Transverse colon (tissue), 4 donors: ENCODE results near the gene SLAMF7. TPM values are rescaled to one million over a fixed set of nuclear protein-coding genes. Genes with fewer than 3 reads are reported as not detected.

ENCODE experiments used
- DNase-seq: peaks from one replicate; pipeline ENCODE4 v3.0.0-alpha.2; 2019
- H3K27ac ChIP-seq, 4 donors: fragments of 200-600 bp; sonication (generic); 2 replicates each; pipeline ENCODE4 v1.5.1; 2016 to 2018; ENCODE audit warnings: inconsistent platforms in 4 of 4
- H3K27me3 ChIP-seq: fragments of 200-600 bp; sonication (generic); 2 replicates; pipeline ENCODE4 v1.5.1; 2017; ENCODE audit warnings: inconsistent platforms
- H3K36me3 ChIP-seq, 4 donors: fragments of 200-600 bp; sonication (generic); 2 replicates each; pipeline ENCODE4 v1.5.1; 2017 to 2019; ENCODE audit warnings: inconsistent platforms in 4 of 4
- H3K4me1 ChIP-seq, 4 donors: fragments of 200-600 bp; sonication (generic); 2 replicates each; pipeline ENCODE4 v1.5.1; 2017 to 2020; ENCODE audit warnings: inconsistent platforms in 4 of 4
- H3K4me3 ChIP-seq, 4 donors: fragments of 200-600 bp; sonication (generic); 1 replicate in 1 of 4; 2 replicates in 3 of 4; pipeline versions ENCODE4 v1.5.1 to v1.6.1; 2017 to 2019; ENCODE audit warnings: inconsistent platforms in 4 of 4
- H3K9me3 ChIP-seq, 2 donors: fragments of 200-600 bp; sonication (generic); 2 replicates each; pipeline ENCODE4 v1.5.1; 2017 to 2019; ENCODE audit warnings: inconsistent platforms in 2 of 2
- EP300 ChIP-seq: sonication (generic); formaldehyde crosslinking; IDR thresholded peaks from one replicate; pipeline ENCODE4 v1.6.1; 2017; ENCODE audit warnings: antibody characterized with exemption, low read depth
- POLR2A ChIP-seq: fragments of 450-650 bp; IDR thresholded peaks from one replicate; pipeline ENCODE4 v1.6.1; 2016; ENCODE audit warnings: antibody characterized with exemption, mild to moderate bottlenecking, moderate library complexity
- POLR2AphosphoS5 ChIP-seq, 3 donors: sonication (generic); formaldehyde crosslinking; IDR thresholded peaks; one replicate each; pipeline ENCODE4 v1.6.1; 2016; ENCODE audit warnings: antibody characterized with exemption in 3 of 3
- WGBS, 2 donors: methylation state at CpG; one replicate each; pipeline ENCODE4 v1.1.5; 2018; ENCODE audit warnings: low coverage in 1 of 2; 5-methylcytosine and 5-hydroxymethylcytosine counted together
- in situ Hi-C, 4 donors: fragments of 200-750 bp; cut with MboI; loops; one replicate each; pipeline versions ENCODE4 v1.15.0 to v1.15.1; 2017; ENCODE audit warnings: low sequenced_read_pairs in 3 of 4, low pct_ligation_motif_present in 1 of 4, low pct_unique_long_range_greater_than_20kb in 1 of 4
- intact Hi-C: fragments of 100-400 bp; cut with DNase I; formaldehyde crosslinking; loops from one replicate; pipeline ENCODE4 v1.15.1; 2023; ENCODE audit warnings: low total_unique reads
- total RNA-seq, 4 donors: library from RNA; depleted of rRNA; stranded (reverse); fragments of >200 nt; gene quantifications; one replicate each; pipeline ENCODE4 v1.1.0, GENCODE V29; 2016
- TF ChIP-seq, protein P1 (sequence below), 5 experiments: fragments of 200-600 bp in 3 of 5; fragments of 450-650 bp in 2 of 5; sonication (generic) in 3 of 5; IDR thresholded peaks; 1 replicate in 2 of 5; 2 replicates in 3 of 5; pipeline ENCODE4 v1.5.1; 2016 to 2017; ENCODE audit warnings: antibody characterized with exemption in 5 of 5, inconsistent platforms in 3 of 5, mild to moderate bottlenecking in 2 of 5, moderate library complexity in 1 of 5

SLAMF7 gene
- total RNA-seq, 4 donors from 2014 or later, result 0.20 to 15.4 (median 2.7) TPM; not detected in 1

DNA sequence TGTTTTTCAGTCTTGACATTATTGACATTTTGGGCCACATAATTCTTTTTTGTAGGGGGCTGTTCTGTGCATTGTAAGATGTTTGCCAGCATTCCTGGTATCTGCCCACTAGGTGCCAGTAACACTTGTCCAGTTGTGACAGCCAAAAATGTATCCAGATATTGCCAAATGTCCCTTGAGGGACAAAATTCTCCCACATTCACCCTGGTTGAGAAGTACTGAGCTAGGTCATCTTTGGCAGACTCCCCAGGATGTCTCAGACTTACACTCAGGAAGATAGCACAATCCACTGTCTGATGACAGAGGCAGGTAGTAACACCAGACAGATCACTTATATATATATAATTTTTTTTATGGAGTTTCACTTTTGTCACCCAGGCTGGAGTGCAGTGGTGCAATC lies 33.3 kb upstream of the SLAMF7 start:
- Histone ChIP-seq H3K27ac (peak overlapping the region in 1 of 4 donors; percentile 16), H3K27me3 (no peaks in the 10 kb centered on the region), H3K9me3 (no peaks in the 10 kb centered on the region), H3K4me3 (no peak overlapping the region), H3K36me3 (no peaks in the 10 kb centered on the region), H3K4me1 (no peaks in the 10 kb centered on the region)
- intact Hi-C loops (no loop called here), in situ Hi-C loops (no loop called here)
- no peak for DNase-seq
- TF ChIP-seq EP300 (no peak), POLR2A (no peak), POLR2AphosphoS5 (IDR thresholded peaks at IDR 0.05) (no peak)
- TF ChIP-seq, protein P1, sequence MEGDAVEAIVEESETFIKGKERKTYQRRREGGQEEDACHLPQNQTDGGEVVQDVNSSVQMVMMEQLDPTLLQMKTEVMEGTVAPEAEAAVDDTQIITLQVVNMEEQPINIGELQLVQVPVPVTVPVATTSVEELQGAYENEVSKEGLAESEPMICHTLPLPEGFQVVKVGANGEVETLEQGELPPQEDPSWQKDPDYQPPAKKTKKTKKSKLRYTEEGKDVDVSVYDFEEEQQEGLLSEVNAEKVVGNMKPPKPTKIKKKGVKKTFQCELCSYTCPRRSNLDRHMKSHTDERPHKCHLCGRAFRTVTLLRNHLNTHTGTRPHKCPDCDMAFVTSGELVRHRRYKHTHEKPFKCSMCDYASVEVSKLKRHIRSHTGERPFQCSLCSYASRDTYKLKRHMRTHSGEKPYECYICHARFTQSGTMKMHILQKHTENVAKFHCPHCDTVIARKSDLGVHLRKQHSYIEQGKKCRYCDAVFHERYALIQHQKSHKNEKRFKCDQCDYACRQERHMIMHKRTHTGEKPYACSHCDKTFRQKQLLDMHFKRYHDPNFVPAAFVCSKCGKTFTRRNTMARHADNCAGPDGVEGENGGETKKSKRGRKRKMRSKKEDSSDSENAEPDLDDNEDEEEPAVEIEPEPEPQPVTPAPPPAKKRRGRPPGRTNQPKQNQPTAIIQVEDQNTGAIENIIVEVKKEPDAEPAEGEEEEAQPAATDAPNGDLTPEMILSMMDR (IDR thresholded peaks at IDR 0.05), result no peak

DNA sequence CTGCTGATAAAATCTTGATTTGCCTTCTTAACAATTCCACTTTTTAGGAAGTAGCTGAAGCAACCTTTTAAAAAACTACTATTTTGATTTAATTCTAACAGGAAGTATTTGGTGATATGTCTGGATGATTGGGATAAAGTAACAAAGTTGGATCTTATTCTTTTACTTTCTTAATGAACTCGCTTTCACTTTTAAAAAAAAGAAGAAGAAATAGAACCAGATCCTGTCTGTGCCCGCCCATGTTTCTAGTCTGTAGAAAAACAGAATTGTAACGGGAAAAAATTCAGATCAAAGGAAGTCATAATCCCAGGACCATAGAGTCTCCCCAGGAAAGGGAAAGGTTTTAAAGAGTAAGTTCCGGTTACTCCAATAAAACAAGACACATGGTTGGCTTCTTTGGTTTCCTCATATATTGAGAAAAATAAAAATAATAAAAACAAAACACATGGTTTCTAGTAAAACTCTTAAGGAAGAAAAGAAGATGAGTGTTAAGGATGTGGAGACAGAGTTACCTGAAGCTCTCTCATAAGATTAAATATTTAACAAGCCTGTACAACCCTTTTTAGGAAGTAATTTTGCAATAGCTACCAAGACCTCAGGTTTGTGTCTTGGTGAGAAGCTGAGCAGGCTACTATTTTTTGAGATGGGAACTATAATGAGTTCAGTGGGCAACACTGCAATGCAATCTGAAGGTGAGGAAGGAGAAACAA lies 32.4 kb upstream of the SLAMF7 start:
- in situ Hi-C loops (no loop called here), intact Hi-C loops (no loop called here)
- Histone ChIP-seq H3K4me1 (no peaks in the 10 kb centered on the region), H3K27me3 (no peaks in the 10 kb centered on the region), H3K36me3 (no peaks in the 10 kb centered on the region), H3K4me3 (no peak overlapping the region), H3K9me3 (no peaks in the 10 kb centered on the region), H3K27ac (peak overlapping the region; percentile 59 to 77 (median 62))
- DNase-seq, result no peak
- TF ChIP-seq, protein P1 (IDR thresholded peaks at IDR 0.05), result no peak
- TF ChIP-seq EP300, result no peak
- TF ChIP-seq POLR2AphosphoS5 (IDR thresholded peaks at IDR 0.05), result no peak
- no peak for TF ChIP-seq POLR2A
- WGBS, 2 donors, result 43 to 74% methylated on average over 4 of the region's 4 CpGs

- intact Hi-C loops, result no loop called here
- H3K27ac ChIP-seq, result peak overlapping the region; percentile 59 to 77 (median 62)
- H3K4me3 ChIP-seq, result no peak overlapping the region
- no peaks in the 10 kb centered on the region for H3K9me3 ChIP-seq
- peaks cover 0 to 3% (median 0%) of the 10 kb centered on the region in 4 donors for H3K4me1 ChIP-seq
- WGBS, 2 donors, result 64 to 67% methylated on average over 7 to 8 of the region's 8 CpGs
- in situ Hi-C loops, result no loop called here
- H3K27me3 ChIP-seq, result no peaks in the 10 kb centered on the region
- TF ChIP-seq, protein P1 (IDR thresholded peaks at IDR 0.05), result no peak
- TF ChIP-seq POLR2A (no peak), POLR2AphosphoS5 (IDR thresholded peaks at IDR 0.05) (no peak), EP300 (no peak)
- no peaks in the 10 kb centered on the region for H3K36me3 ChIP-seq
- no peak for DNase-seq
Measured at GRCh38 chr1:160707236-160708064, 31.6 kb upstream of the SLAMF7 start.

DNA sequence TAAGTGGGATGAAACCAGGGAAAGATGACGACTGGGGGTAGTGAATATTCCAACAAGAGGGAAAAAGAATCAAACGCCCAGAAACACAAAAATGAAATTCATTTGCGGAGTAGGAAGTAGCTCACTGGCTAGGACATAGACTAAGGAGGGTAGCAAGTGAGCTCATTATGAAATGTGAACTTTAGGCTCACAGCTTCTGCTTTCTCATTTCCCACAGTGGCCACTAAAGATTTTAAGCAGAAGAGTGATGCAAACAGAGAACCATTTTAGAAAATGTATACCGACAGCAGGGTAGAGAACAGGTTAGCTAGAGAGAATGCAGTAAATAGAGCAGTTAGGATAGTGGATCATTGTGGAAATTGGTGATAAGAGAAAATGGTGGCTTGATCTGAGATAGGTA lies 30.9 kb upstream of the SLAMF7 start:
- WGBS, 2 donors, result 67 to 68% methylated on average over 4 of the region's 4 CpGs
- Histone ChIP-seq H3K27me3 (no peaks in the 10 kb centered on the region), H3K9me3 (no peaks in the 10 kb centered on the region), H3K4me1 (peaks cover 0 to 3% (median 0%) of the 10 kb centered on the region in 4 donors), H3K4me3 (no peak overlapping the region), H3K36me3 (no peaks in the 10 kb centered on the region), H3K27ac (peak overlapping the region; percentile 59 to 77 (median 62))
- DNase-seq, result no peak
- intact Hi-C loops, result no loop called here
- TF ChIP-seq POLR2AphosphoS5 (IDR thresholded peaks at IDR 0.05) (no peak), POLR2A (no peak), EP300 (no peak)
- TF ChIP-seq, protein P1 (IDR thresholded peaks at IDR 0.05), result no peak
- in situ Hi-C loops, result no loop called here
